ENCODE measurements around the gene OR52E6.

- TF ChIP-seq ZNF232 (CRISPR knock-in tag; IDR thresholded peaks at IDR 0.05), result no peak
- no peak for TF ChIP-seq CTCF (IDR thresholded peaks at IDR 0.05)
- TF ChIP-seq MAX (CRISPR knock-in tag; IDR thresholded peaks at IDR 0.05), result no peak
- TF ChIP-seq FOXP4 (CRISPR knock-in tag; IDR thresholded peaks at IDR 0.05), result no peak
- TF ChIP-seq FOXK1 (CRISPR knock-in tag; IDR thresholded peaks at IDR 0.05), result no peak
- no peak for TF ChIP-seq ATF6 (CRISPR knock-in tag; IDR thresholded peaks at IDR 0.05)
- TF ChIP-seq ZNF416 (CRISPR knock-in tag; IDR thresholded peaks at IDR 0.05), result no peak
- TF ChIP-seq ZNF263 (CRISPR knock-in tag; IDR thresholded peaks at IDR 0.05; ENCODE audit: low read depth), result no peak
- TF ChIP-seq SOX15 (CRISPR knock-in tag; IDR thresholded peaks at IDR 0.05), result no peak
Observed at GRCh38 chr11:5847711-5848110, 6.0 kb upstream of the OR52E6 start.

Measured in WTC11 (cell line).